ENCODE data around the gene TOP3B.

DNA sequence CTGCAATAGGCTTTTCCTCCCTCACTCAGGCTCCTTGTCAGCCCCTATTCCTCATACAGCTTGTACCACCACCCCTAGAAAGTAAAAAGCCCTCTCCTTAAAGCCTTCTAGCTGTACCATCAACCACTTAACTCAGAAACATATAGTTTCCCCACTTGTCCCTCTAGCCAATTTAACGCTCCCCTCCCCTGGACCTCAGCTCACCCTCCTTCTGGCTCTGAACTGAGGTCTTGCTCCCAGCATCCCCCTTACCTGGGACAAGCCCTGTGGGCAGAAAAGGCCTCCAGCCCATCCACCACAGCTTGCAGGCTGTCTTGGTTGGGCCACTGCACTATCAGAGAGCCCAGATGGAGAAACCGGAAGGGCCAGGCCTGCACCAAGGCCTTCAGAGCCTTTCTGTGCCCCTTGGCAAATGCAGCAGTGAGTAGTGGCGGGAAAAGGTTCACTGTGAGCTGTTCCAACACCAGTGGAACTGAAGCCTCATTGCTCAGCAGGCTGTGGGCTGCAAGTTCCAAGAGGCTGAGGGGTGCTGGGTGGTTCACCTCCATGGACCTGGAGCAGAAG, 12.4 kb upstream of the TOP3B start:
- TF ChIP-seq, protein P1, sequence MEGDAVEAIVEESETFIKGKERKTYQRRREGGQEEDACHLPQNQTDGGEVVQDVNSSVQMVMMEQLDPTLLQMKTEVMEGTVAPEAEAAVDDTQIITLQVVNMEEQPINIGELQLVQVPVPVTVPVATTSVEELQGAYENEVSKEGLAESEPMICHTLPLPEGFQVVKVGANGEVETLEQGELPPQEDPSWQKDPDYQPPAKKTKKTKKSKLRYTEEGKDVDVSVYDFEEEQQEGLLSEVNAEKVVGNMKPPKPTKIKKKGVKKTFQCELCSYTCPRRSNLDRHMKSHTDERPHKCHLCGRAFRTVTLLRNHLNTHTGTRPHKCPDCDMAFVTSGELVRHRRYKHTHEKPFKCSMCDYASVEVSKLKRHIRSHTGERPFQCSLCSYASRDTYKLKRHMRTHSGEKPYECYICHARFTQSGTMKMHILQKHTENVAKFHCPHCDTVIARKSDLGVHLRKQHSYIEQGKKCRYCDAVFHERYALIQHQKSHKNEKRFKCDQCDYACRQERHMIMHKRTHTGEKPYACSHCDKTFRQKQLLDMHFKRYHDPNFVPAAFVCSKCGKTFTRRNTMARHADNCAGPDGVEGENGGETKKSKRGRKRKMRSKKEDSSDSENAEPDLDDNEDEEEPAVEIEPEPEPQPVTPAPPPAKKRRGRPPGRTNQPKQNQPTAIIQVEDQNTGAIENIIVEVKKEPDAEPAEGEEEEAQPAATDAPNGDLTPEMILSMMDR (conservative IDR thresholded peaks at IDR 0.05; ENCODE audit: low read length) = no peak
- no peak for TF ChIP-seq EZH2phosphoT487 (IDR thresholded peaks at IDR 0.05; ENCODE audit: borderline replicate concordance, low read depth, low read length)
